Epithelial cell of esophagus (primary cell): ENCODE data around the gene TTC39A.
A peak's percentile ranks its signal among the peaks of the same experiment; 100 is the strongest.

Experiments used
- DNase-seq: peaks from one replicate; pipeline ENCODE4 v3.0.0; 2010; ENCODE audit warnings: low read depth
- H3K4me3 ChIP-seq: 2 replicates; pipeline ENCODE4 v1.5.1; 2011; ENCODE audit warnings: mild to moderate bottlenecking, low read length, control low read depth
- TF ChIP-seq, protein P1 (sequence below): IDR thresholded peaks from 2 replicates; pipeline ENCODE4 v1.5.1; 2011; ENCODE audit warnings: low read depth, mild to moderate bottlenecking, low read length, control low read depth, inconsistent platforms; ENCODE audit not compliant: insufficient read depth; ENCODE audit errors: missing control alignments

The TTC39A gene

DNA sequence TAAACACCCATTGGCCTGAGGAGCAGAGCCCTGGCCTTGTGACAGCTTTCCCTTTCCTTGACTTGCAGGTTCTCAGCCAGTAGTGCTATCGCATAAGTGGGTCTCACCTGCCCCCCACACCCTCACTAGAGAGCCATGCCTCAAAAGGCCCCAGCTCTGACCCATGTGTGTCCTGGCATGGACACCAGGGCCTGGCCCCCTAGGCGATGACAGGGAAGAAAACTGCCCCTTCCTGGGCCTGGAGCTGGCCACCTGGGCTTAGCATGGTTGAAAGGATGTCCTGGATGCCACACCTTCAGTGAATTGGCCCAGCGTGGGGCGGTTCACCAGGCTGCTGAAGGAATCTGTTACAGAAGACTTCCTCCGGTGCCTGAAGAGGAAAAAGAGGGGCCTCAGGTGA is 18.5 kb downstream of the TTC39A start:
- DNase-seq: no peak
- no peak overlapping the region for H3K4me3 ChIP-seq
- TF ChIP-seq, protein P1, sequence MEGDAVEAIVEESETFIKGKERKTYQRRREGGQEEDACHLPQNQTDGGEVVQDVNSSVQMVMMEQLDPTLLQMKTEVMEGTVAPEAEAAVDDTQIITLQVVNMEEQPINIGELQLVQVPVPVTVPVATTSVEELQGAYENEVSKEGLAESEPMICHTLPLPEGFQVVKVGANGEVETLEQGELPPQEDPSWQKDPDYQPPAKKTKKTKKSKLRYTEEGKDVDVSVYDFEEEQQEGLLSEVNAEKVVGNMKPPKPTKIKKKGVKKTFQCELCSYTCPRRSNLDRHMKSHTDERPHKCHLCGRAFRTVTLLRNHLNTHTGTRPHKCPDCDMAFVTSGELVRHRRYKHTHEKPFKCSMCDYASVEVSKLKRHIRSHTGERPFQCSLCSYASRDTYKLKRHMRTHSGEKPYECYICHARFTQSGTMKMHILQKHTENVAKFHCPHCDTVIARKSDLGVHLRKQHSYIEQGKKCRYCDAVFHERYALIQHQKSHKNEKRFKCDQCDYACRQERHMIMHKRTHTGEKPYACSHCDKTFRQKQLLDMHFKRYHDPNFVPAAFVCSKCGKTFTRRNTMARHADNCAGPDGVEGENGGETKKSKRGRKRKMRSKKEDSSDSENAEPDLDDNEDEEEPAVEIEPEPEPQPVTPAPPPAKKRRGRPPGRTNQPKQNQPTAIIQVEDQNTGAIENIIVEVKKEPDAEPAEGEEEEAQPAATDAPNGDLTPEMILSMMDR: no peak

DNA sequence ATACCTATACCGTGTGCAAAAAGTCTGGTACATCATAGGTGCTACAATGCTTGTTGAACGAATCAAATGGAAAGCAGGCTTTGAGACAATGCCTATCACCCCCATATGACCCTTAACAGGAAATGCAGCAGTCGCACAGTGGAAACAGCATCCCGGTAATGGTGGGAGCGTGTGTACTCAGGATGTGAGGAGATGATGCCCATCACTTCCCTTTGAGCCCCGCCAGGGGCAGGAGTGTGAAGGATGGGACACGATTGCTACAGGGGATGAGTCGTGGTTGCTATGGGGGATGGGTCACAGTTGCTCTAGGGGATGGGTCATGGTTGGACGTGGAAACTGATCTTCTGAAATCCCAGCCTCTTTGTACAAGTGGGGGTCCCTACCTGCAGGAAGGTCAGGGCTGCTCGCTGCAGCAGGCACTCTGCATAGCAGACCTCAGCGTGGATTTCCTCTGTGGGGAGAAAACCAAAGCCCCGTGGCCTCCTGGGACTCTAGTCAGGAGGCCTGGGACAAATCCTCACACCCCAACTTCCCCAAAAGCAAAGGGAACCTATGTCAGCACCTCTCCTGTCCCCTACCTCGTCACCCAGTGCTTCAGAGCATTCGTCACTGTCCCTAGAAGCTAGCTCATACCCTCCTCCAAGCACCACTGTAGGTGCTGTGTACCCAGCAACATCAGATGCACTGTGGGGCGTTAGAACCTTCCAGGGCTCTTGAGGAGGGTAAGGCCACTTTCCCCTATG is 19.3 kb downstream of the TTC39A start:
- DNase-seq: peak; percentile 26
- TF ChIP-seq, protein P1: no peak
- H3K4me3 ChIP-seq: no peak overlapping the region

DNA sequence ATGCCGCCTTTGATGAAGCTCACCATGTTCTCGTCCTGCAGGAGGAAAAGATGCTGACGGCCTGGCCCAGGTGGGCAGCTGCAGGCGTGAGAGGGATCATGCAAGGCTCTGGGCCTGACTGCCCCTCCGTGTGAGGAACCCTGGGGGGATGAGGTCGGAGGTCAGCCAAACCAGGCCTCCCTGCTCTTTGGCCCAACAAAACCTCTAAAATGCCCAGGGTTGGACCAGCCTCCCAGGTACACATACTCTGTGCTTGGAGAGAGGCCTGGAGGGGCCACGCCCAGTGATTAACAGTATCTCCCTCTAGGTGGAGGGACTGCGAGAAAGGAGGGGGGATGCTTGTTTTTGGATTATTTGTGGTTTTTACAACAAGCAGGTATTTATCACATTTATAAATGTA is 21.1 kb downstream of the TTC39A start:
- DNase-seq: no peak
- TF ChIP-seq, protein P1: no peak
- H3K4me3 ChIP-seq: no peak overlapping the region

DNA sequence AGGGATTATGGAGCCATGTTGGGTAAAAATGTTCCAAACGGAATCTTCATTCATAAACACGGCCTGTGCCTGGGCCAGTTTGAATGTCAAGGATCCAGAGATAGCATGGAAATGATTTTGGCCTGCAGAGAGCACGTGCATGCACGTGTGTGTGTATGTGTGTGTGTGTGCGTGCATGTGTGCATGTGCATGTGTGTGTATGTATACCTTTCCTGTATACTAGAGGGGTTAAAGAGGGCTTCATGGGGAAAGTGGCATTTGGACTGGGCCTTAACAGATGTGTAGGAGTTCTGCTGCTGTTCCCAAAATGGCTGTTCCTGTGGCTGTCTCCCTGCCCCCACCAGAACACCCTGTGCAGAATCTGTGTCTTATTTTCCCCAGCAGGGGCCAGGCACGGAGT is 21.7 kb downstream of the TTC39A start:
- DNase-seq: no peak
- TF ChIP-seq, protein P1: no peak
- no peak overlapping the region for H3K4me3 ChIP-seq

DNA sequence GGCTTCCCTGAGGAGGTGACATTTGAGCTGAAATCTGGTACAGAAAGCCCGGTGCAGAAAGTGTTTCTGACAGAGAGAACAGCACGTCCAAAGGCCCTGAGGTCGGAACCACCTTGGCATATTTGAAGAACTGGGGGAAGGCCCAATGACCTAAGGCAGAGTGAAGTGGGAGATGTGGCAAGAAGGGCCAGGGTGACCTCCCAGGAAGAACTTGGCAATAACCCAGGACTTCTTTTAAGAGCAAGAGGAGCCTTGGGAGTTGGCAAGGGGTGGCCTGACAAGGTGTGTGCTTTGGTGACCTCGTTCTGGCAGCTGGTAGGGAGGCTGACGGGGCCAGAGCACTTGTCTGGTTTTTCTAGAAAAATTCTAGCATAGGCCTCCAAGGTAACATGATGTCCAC is 23.4 kb downstream of the TTC39A start:
- TF ChIP-seq, protein P1: no peak
- no peak for DNase-seq
- H3K4me3 ChIP-seq: no peak overlapping the region

DNA sequence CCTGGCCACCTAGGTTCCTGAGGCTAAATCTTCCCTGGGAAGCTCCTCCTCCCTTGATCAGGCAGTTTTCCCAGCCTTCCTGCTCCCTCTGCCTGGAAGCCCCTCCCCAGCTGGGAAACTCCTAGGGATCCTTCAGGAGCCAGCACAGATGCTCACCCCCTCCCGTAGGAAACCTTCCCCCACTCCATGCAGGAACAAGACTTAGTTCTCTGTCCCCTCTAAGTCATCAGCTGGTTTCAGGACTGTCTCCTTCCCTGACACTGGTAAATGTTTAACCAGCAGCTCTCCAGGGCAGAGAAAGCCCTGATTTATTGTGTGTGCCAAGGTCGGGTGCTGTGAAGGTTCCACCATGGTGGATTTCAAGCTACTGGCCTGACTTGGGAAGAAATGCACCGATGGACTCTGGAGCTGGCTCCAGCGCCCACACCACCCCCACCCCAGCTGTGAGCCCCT is 25.0 kb downstream of the TTC39A start:
- no peak for DNase-seq
- TF ChIP-seq, protein P1: no peak
- H3K4me3 ChIP-seq: no peak overlapping the region

DNA sequence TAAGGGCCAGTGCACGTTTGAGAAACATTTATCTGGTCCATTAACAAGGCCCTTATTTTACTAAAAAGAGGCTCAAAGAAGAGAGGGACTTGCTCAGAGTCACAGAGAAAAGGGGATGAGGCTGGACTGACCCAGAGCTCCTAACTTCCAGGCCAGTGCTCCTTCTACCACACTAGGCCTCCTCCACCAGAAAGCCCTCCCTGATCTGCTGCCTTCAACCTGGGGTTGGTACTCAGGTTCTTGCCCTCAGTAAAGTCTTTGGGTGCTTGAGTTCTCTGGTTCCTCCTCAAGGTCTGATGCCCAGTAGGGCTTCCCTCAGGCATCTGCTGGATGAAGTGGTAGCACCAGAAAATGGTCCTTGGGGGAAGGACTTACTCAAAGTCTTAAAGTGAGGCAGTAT is 26.0 kb downstream of the TTC39A start:
- no peak for DNase-seq
- TF ChIP-seq, protein P1: no peak
- no peak overlapping the region for H3K4me3 ChIP-seq
